HepG2 (cell line): Measurements from ENCODE around the gene NHERF2. TPM values are rescaled to one million over a fixed set of nuclear protein-coding genes. Genes with fewer than 3 reads are reported as not detected.

ENCODE experiments used
- ATAC-seq: fragments of 200-7000 bp; cut with Tn5 transposase; 3 replicates; pipeline ENCODE4 v1.9.1; 2020; ENCODE audit warnings: mild to moderate bottlenecking, moderate library complexity
- BruUV-seq: library from RNA; stranded (reverse); fragments of 400-500 nt; replicated peaks from 2 replicates; lab custom pipeline; 2021; lab: Mats Ljungman, UMichigan
- CTCF ChIA-PET: fragments of 300-600 bp; formaldehyde crosslinking; extraction: SDS; loops from one replicate; lab custom pipeline; 2021; ENCODE audit warnings: low total read pairs, inconsistent platforms, low intra/inter-chr PET ratio; lab: Yijun Ruan, JAX
- POLR2A ChIA-PET: fragments of 350-600 bp; sonication (Branson Sonifier 250); formaldehyde crosslinking; loops from one replicate; lab custom pipeline; 2020; ENCODE audit warnings: antibody characterized with exemption, inconsistent platforms; lab: Yijun Ruan, JAX
- DNase-seq: peaks from one replicate; pipeline ENCODE4 v3.0.0-alpha.2; 2015; ENCODE audit warnings: low spot score
- FAIRE-seq: peaks from 3 replicates; lab custom pipeline; 2011; peaks lifted over from hg19 to GRCh38; lab: Jason Lieb, UNC
- H2AFZ ChIP-seq: one replicate; pipeline ENCODE4 v1.6.1; 2011; ENCODE audit warnings: low read length, inconsistent platforms
- H3K27ac ChIP-seq: fragments of 300-600 bp; 3 replicates; pipeline ENCODE4 v1.8.0; 2011; ENCODE audit warnings: mixed run types, mild to moderate bottlenecking, mixed read lengths, low read length, inconsistent platforms; ENCODE audit not compliant: insufficient read depth; ENCODE audit errors: extremely low read length
- H3K27me3 ChIP-seq, 2 experiments: fragments of 200-600 bp in 1 of 2; 2 replicates in 1 of 2; 3 replicates in 1 of 2; pipeline versions ENCODE4 v1.6.0 to v1.8.0; 2011; ENCODE audit warnings: low read length in 2 of 2, mild to moderate bottlenecking in 2 of 2, moderate library complexity in 2 of 2, inconsistent platforms in 1 of 2; ENCODE audit not compliant: insufficient read depth in 2 of 2, control insufficient read depth in 1 of 2
- H3K36me3 ChIP-seq, 2 experiments: fragments of 200-600 bp in 1 of 2; replicated peaks in 1 of 2; 2 replicates in 1 of 2; 3 replicates in 1 of 2; pipeline versions ENCODE4 v1.5.1 to v1.8.0; 2011; ENCODE audit warnings: low read length in 2 of 2, inconsistent platforms in 1 of 2; ENCODE audit not compliant: insufficient read depth in 2 of 2, control insufficient read depth in 1 of 2
- H3K4me1 ChIP-seq: 2 replicates; pipeline ENCODE4 v1.5.1; 2012; ENCODE audit warnings: low read length, inconsistent platforms; ENCODE audit not compliant: insufficient read depth
- H3K4me2 ChIP-seq: 2 replicates; pipeline ENCODE4 v1.6.0; 2011; ENCODE audit warnings: low read depth, low read length, inconsistent platforms
- H3K4me3 ChIP-seq, 3 experiments: fragments of 200-600 bp in 1 of 3; sonication (generic), shearing (Covaris generic) in 1 of 3; replicated peaks in 1 of 3; 2 replicates each; pipeline ENCODE4 v1.5.1; 2011 to 2016; ENCODE audit warnings: low read length in 3 of 3, inconsistent platforms in 2 of 3, low read depth in 2 of 3, mild to moderate bottlenecking in 2 of 3, control low read depth in 1 of 3, mixed read lengths in 1 of 3; ENCODE audit not compliant: insufficient read depth in 1 of 3
- H3K79me2 ChIP-seq: one replicate; pipeline ENCODE4 v1.6.1; 2011; ENCODE audit warnings: low read length, inconsistent platforms; ENCODE audit not compliant: insufficient read depth
- H3K9ac ChIP-seq: 2 replicates; pipeline ENCODE4 v1.6.0; 2011; ENCODE audit warnings: mild to moderate bottlenecking, low read depth, low read length, inconsistent platforms; ENCODE audit not compliant: insufficient read depth
- H3K9me3 ChIP-seq: 2 replicates; pipeline ENCODE4 v1.5.1; 2012; ENCODE audit warnings: mild to moderate bottlenecking, low read length
- H4K20me1 ChIP-seq: 2 replicates; pipeline ENCODE4 v1.6.0; 2011; ENCODE audit warnings: inconsistent platforms, mild to moderate bottlenecking, low read length, moderate library complexity; ENCODE audit not compliant: insufficient read depth
- AGO2 ChIP-seq: fragments of 200-400 bp; formaldehyde crosslinking; optimal IDR thresholded peaks from 2 replicates; pipeline ENCODE3; 2017; ENCODE audit warnings: mild to moderate bottlenecking, low read depth, low read length, moderate library complexity
- SIX4 ChIP-seq: sonication (generic); formaldehyde crosslinking; IDR thresholded peaks from 2 replicates; pipeline ENCODE4 v1.4.0; 2020; ENCODE audit warnings: missing genetic modification reagents
- ZNF20 ChIP-seq: sonication (generic); formaldehyde crosslinking; IDR thresholded peaks from 2 replicates; pipeline ENCODE4 v1.4.0; 2020; ENCODE audit warnings: mild to moderate bottlenecking, moderate library complexity, missing genetic modification reagents
- WGBS: methylation state at CpG from one replicate; pipeline ENCODE4 v1.1.6; 2017; ENCODE audit warnings: low lambda C conversion rate; 5-methylcytosine and 5-hydroxymethylcytosine counted together
- in situ Hi-C: cut with HindIII; loops from 2 replicates; pipeline ENCODE4 v1.10.0; 2017; ENCODE audit warnings: low pct_unique_long_range_greater_than_20kb; ENCODE audit not compliant: extremely low pct_ligation_motif_present
- intact Hi-C: fragments of 100-400 bp; cut with micrococcal nuclease; formaldehyde crosslinking; loops from one replicate; pipeline ENCODE4 v1.10.0; 2022; ENCODE audit not compliant: unreplicated experiment
- polyA plus RNA-seq, 8 experiments: library from polyadenylated mRNA; depleted of rRNA in 3 of 8; stranded (reverse) in 7 of 8; unstranded in 1 of 8; fragments of >200 nt; fragmentation: Illumina TruSeq in 4 of 8; extraction: Trizol in 4 of 8; gene quantifications; 2 replicates each; pipeline versions ENCODE4 v1.2.1 to v1.2.3, GENCODE V29; 2011 to 2016; ENCODE audit warnings: low read depth in 4 of 8, missing spikeins in 1 of 8, mixed read lengths in 1 of 8; ENCODE audit not compliant: insufficient read depth in 1 of 8
- total RNA-seq, 5 experiments: library from RNA; depleted of rRNA; stranded (reverse); fragments of >200 nt; fragmentation: Illumina TruSeq; extraction: Trizol; gene quantifications; 2 replicates each; pipeline ENCODE4 v1.2.3, GENCODE V29; 2016; ENCODE audit warnings: low read depth in 1 of 5
- TF ChIP-seq, protein P1 (sequence below): sonication (generic); formaldehyde crosslinking; IDR thresholded peaks from 2 replicates; pipeline ENCODE4 v1.5.1; 2020; ENCODE audit warnings: missing genetic modification reagents, mild to moderate bottlenecking, borderline replicate concordance
- TF ChIP-seq, protein P2 (sequence below): sonication (generic); formaldehyde crosslinking; IDR thresholded peaks from 2 replicates; pipeline ENCODE4 v1.5.1; 2020; ENCODE audit warnings: missing genetic modification reagents, mild to moderate bottlenecking, borderline replicate concordance

Gene NHERF2
- total and polyA plus RNA-seq, 2 of the 13 experiments (the other 11 are each of a cell fraction or from before 2014, with no cell fraction given): 23.7 to 39.3 TPM

DNA sequence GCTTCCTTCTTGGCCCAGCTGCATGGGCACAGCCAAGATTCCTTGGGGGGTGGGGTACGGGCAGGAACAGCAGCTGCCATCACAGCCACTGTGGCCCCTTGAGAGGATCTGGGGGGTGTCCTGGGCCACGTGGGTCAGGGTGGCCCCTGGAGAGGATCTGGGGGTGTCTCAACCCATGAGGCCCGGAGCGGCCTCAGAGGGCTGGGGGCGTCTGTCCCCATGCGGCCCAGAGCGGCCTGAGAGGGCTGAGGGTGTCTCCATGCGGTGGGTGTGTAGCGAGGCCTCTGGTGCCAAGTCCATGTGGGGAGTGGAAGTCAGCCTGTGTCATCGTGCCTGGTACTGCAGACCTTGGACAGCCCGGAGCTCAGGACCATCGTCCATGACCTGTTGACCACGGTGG lies 34.8 kb downstream of the NHERF2 start:
- Histone ChIP-seq H2AFZ (no peak overlapping the region), H3K9ac (no peak overlapping the region), H3K9me3 (no peaks in the 10 kb centered on the region), H3K27ac (peak overlapping the region; percentile 55), H3K4me2 (no peak overlapping the region), H3K4me1 (no peaks in the 10 kb centered on the region), H3K27me3 (no peaks in the 10 kb centered on the region), H3K4me3 (no peak overlapping the region), H3K79me2 (no peaks in the 10 kb centered on the region), H3K36me3 (peaks cover 13% of the 10 kb centered on the region in 2 experiments), H4K20me1 (no peaks in the 10 kb centered on the region)
- intact Hi-C loops: no loop called here
- ChIA-PET POLR2A (no interaction called here), CTCF (no interaction called here)
- FAIRE-seq: no peak
- no peak for DNase-seq
- 89% methylated on average over 6 of the region's 13 CpGs for WGBS
- no peak; the same call in 1 of the 3 replicates for ATAC-seq
- BruUV-seq: no TSS peak
- in situ Hi-C loops: no loop called here
- TF ChIP-seq, protein P1, sequence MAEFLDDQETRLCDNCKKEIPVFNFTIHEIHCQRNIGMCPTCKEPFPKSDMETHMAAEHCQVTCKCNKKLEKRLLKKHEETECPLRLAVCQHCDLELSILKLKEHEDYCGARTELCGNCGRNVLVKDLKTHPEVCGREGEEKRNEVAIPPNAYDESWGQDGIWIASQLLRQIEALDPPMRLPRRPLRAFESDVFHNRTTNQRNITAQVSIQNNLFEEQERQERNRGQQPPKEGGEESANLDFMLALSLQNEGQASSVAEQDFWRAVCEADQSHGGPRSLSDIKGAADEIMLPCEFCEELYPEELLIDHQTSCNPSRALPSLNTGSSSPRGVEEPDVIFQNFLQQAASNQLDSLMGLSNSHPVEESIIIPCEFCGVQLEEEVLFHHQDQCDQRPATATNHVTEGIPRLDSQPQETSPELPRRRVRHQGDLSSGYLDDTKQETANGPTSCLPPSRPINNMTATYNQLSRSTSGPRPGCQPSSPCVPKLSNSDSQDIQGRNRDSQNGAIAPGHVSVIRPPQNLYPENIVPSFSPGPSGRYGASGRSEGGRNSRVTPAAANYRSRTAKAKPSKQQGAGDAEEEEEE (CRISPR knock-in tag): no peak
- TF ChIP-seq, protein P2, sequence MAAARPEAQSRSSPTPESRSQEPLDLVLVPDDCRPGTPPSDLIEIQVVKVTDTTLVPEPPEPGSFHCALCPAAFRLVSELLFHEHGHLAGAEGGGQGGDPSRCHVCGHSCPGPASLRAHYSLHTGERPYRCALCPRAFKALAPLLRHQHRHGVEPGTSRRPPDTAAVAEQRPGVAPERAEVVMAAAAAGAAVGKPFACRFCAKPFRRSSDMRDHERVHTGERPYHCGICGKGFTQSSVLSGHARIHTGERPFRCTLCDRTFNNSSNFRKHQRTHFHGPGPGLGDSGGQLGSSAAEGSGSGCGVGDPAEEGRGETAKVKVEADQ (CRISPR knock-in tag): no peak

DNA sequence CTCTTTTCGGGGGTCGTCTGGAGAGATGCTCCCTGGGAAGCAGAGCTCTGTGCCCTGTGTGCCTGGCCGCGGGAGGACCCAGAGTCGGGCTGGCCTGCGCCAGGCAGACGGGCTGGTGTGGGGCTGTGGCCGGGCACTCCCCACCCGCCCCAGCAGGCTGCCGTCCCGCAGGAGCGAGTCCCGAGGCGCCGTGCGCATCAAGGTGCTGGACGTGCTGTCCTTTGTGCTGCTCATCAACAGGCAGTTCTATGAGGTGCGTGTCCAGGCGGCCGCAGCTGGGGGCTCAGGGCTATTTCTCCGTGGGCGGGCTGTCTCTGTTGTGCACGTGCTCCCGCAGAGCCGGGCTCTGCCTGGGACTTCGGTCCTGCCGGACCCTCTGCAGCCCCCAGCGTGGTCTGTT lies 36.1 kb downstream of the NHERF2 start:
- no peak overlapping the region for H3K4me3 ChIP-seq
- DNase-seq: no peak
- no peaks in the 10 kb centered on the region for H3K9me3 ChIP-seq
- H4K20me1 ChIP-seq: no peaks in the 10 kb centered on the region
- no peaks in the 10 kb centered on the region for H3K27me3 ChIP-seq
- in situ Hi-C loops: no loop called here
- FAIRE-seq: no peak
- H3K79me2 ChIP-seq: no peaks in the 10 kb centered on the region
- no TSS peak for BruUV-seq
- TF ChIP-seq ZNF20: no peak
- TF ChIP-seq AGO2: peak; percentile 37
- no peak for TF ChIP-seq SIX4 (CRISPR knock-in tag)
- TF ChIP-seq, all 625 proteins: peak for 1
- Histone ChIP-seq H3K36me3 (peaks cover 13 to 16% of the 10 kb centered on the region in 2 experiments), H3K4me2 (no peak overlapping the region), H3K9ac (no peak overlapping the region), H3K4me1 (no peaks in the 10 kb centered on the region), H2AFZ (no peak overlapping the region), H3K27ac (no peak overlapping the region)
- intact Hi-C loops: no loop called here
- POLR2A ChIA-PET: no interaction called here
- CTCF ChIA-PET: no interaction called here
- ATAC-seq: no peak; the same call in 1 of the 3 replicates
- WGBS: 100% methylated on average over 8 of the region's 28 CpGs
